HG03432 (cell line): ENCODE data around the gene FN3KRP.
A peak's percentile ranks its signal among the peaks of the same experiment; 100 is the strongest.
"Not testable (repeated sequence)": the region's sequence is repeated elsewhere in the genome, so short reads cannot be mapped to it uniquely, and the experiment has no call there.

Experiments used
- ATAC-seq: cut with Tn5 transposase; IDR thresholded peaks from one replicate; pipeline ENCODE4 v1.9.1; 2021; ENCODE audit warnings: mild to moderate bottlenecking, moderate library complexity; ENCODE audit not compliant: unreplicated experiment

FN3KRP gene

GRCh38 chr17:82740906-82741759 is 24.6 kb downstream of the FN3KRP start:
- no peak for ATAC-seq

- no peak for ATAC-seq
These were observed 27.1 kb downstream of the FN3KRP start for GRCh38 chr17:82743344-82744219.

GRCh38 chr17:82744736-82745135 is 28.2 kb downstream of the FN3KRP start:
- not testable (repeated sequence) for ATAC-seq

- no peak for ATAC-seq
These were observed 29.0 kb downstream of the FN3KRP start for GRCh38 chr17:82745524-82745923.

GRCh38 chr17:82748756-82749155 is 32.2 kb downstream of the FN3KRP start:
- ATAC-seq, result no peak

- ATAC-seq, result no peak
These were observed 33.9 kb downstream of the FN3KRP start for GRCh38 chr17:82750241-82750908.

- ATAC-seq, result peak; percentile 33
These were observed 34.7 kb downstream of the FN3KRP start for GRCh38 chr17:82751171-82751570.

- ATAC-seq, result peak; percentile 74
These were observed 35.3 kb downstream of the FN3KRP start, which contains the start of gene TBCD for GRCh38 chr17:82751571-82752370. TSS of gene TBCD (plus strand) at chr17:82752065. CDS start at chr17:82752194, 129 bp downstream.

- peak; percentile 34 for ATAC-seq
These were observed 36.1 kb downstream of the FN3KRP start for GRCh38 chr17:82752371-82753200.

GRCh38 chr17:82753201-82753464 is 36.6 kb downstream of the FN3KRP start:
- no peak for ATAC-seq

GRCh38 chr17:82754297-82755208 is 38.0 kb downstream of the FN3KRP start:
- ATAC-seq, result no peak

GRCh38 chr17:82756166-82756565 is 39.7 kb downstream of the FN3KRP start:
- ATAC-seq, result no peak

- ATAC-seq, result no peak
These were observed 48.9 kb downstream of the FN3KRP start for GRCh38 chr17:82765371-82765770.

- no peak for ATAC-seq
These were observed 50.7 kb downstream of the FN3KRP start for GRCh38 chr17:82767041-82767754.

GRCh38 chr17:82769041-82769440 is 52.5 kb downstream of the FN3KRP start:
- no peak for ATAC-seq

- no peak for ATAC-seq
These were observed 55.5 kb downstream of the FN3KRP start for GRCh38 chr17:82772026-82772425.

GRCh38 chr17:82774456-82774855 is 58.0 kb downstream of the FN3KRP start:
- not testable (repeated sequence) for ATAC-seq
